ENCODE measurements around the gene ETFA. TPM values are rescaled to one million over a fixed set of nuclear protein-coding genes. Genes with fewer than 3 reads are reported as not detected.

ETFA gene
- polyA plus RNA-seq (2013, experiment 1 of 2), result 124 TPM
- 120 TPM for polyA plus RNA-seq (2013, experiment 2 of 2)

GRCh38 chr15:76311100-76311953, at the start of gene ETFA:
Gene ETFA, minus strand, starts transcription at chr15:76311469. Its CDS starts 81 bp downstream, at chr15:76311388.
- H3K9me3 ChIP-seq (ENCODE audit: control insufficient read depth, low read length), result no peaks in the 10 kb centered on the region
- H3K4me1 ChIP-seq (ENCODE audit: control insufficient read depth, insufficient read depth, low read length, poor library complexity, severe bottlenecking), result peaks cover 20% of the 10 kb centered on the region
- WGBS, 2 experiments (ENCODE audit: insufficient coverage in 2 of 2), result 0 to 4% methylated on average over 57 to 58 of the region's 60 CpGs
- no peaks in the 10 kb centered on the region for H3K36me3 ChIP-seq (ENCODE audit: control insufficient read depth, insufficient read depth, low read length)
- H3K4me3 ChIP-seq (ENCODE audit: extremely low read depth, insufficient read depth, low read length, poor library complexity, severe bottlenecking), result peak within 1 kb of the TSS; percentile 84
- H3K27ac ChIP-seq (ENCODE audit: low read depth, low read length, severe bottlenecking), result peak within 1 kb of the TSS; percentile 84

GRCh38 chr15:76360416-76360815, 49.1 kb upstream of the ETFA start:
- no peaks in the 10 kb centered on the region for H3K36me3 ChIP-seq (ENCODE audit: control insufficient read depth, insufficient read depth, low read length)
- WGBS, 2 experiments (ENCODE audit: insufficient coverage in 2 of 2), result 95% methylated on average over 2 to 3 of the region's 3 CpGs

GRCh38 chr15:76359152-76359551, 47.9 kb upstream of the ETFA start:
- Histone ChIP-seq H3K4me3 (ENCODE audit: extremely low read depth, insufficient read depth, low read length, poor library complexity, severe bottlenecking) (no peak overlapping the region), H3K36me3 (ENCODE audit: control insufficient read depth, insufficient read depth, low read length) (no peaks in the 10 kb centered on the region), H3K27ac (ENCODE audit: low read depth, low read length, severe bottlenecking) (no peak overlapping the region), H3K9me3 (ENCODE audit: control insufficient read depth, low read length) (no peaks in the 10 kb centered on the region), H3K4me1 (ENCODE audit: control insufficient read depth, insufficient read depth, low read length, poor library complexity, severe bottlenecking) (no peaks in the 10 kb centered on the region)
- WGBS, 2 experiments (ENCODE audit: insufficient coverage in 2 of 2), result 83 to 89% methylated on average over 3 of the region's 3 CpGs

More at GRCh38 chr15:76360416-76360815, 49.1 kb upstream of the ETFA start:
- Histone ChIP-seq H3K27ac (ENCODE audit: low read depth, low read length, severe bottlenecking) (no peak overlapping the region), H3K4me3 (ENCODE audit: extremely low read depth, insufficient read depth, low read length, poor library complexity, severe bottlenecking) (no peak overlapping the region), H3K4me1 (ENCODE audit: control insufficient read depth, insufficient read depth, low read length, poor library complexity, severe bottlenecking) (no peaks in the 10 kb centered on the region), H3K9me3 (ENCODE audit: control insufficient read depth, low read length) (no peaks in the 10 kb centered on the region)

GRCh38 chr15:76358453-76358852, 47.2 kb upstream of the ETFA start:
- Histone ChIP-seq H3K4me3 (ENCODE audit: extremely low read depth, insufficient read depth, low read length, poor library complexity, severe bottlenecking) (no peak overlapping the region), H3K27ac (ENCODE audit: low read depth, low read length, severe bottlenecking) (no peak overlapping the region), H3K4me1 (ENCODE audit: control insufficient read depth, insufficient read depth, low read length, poor library complexity, severe bottlenecking) (no peaks in the 10 kb centered on the region), H3K9me3 (ENCODE audit: control insufficient read depth, low read length) (no peaks in the 10 kb centered on the region), H3K36me3 (ENCODE audit: control insufficient read depth, insufficient read depth, low read length) (no peaks in the 10 kb centered on the region)
- 80 to 81% methylated on average over 1 to 3 of the region's 3 CpGs for WGBS, 2 experiments (ENCODE audit: insufficient coverage in 2 of 2)

GRCh38 chr15:76354823-76355440, 43.7 kb upstream of the ETFA start:
- Histone ChIP-seq H3K27ac (ENCODE audit: low read depth, low read length, severe bottlenecking) (no peak overlapping the region), H3K36me3 (ENCODE audit: control insufficient read depth, insufficient read depth, low read length) (no peaks in the 10 kb centered on the region), H3K9me3 (ENCODE audit: control insufficient read depth, low read length) (no peaks in the 10 kb centered on the region), H3K4me3 (ENCODE audit: extremely low read depth, insufficient read depth, low read length, poor library complexity, severe bottlenecking) (no peak overlapping the region), H3K4me1 (ENCODE audit: control insufficient read depth, insufficient read depth, low read length, poor library complexity, severe bottlenecking) (no peaks in the 10 kb centered on the region)
- 100% methylated on average over 2 of the region's 3 CpGs; no CpG with 5 or more reads in 1 of the 2 experiments for WGBS, 2 experiments (ENCODE audit: insufficient coverage in 2 of 2)

- Histone ChIP-seq H3K4me1 (ENCODE audit: control insufficient read depth, insufficient read depth, low read length, poor library complexity, severe bottlenecking) (no peaks in the 10 kb centered on the region), H3K9me3 (ENCODE audit: control insufficient read depth, low read length) (no peaks in the 10 kb centered on the region), H3K27ac (ENCODE audit: low read depth, low read length, severe bottlenecking) (no peak overlapping the region), H3K4me3 (ENCODE audit: extremely low read depth, insufficient read depth, low read length, poor library complexity, severe bottlenecking) (no peak overlapping the region), H3K36me3 (ENCODE audit: control insufficient read depth, insufficient read depth, low read length) (no peaks in the 10 kb centered on the region)
- 91 to 95% methylated on average over 6 to 9 of the region's 10 CpGs for WGBS, 2 experiments (ENCODE audit: insufficient coverage in 2 of 2)
Measured at GRCh38 chr15:76353903-76354302, 42.6 kb upstream of the ETFA start.

GRCh38 chr15:76353023-76353577, 41.8 kb upstream of the ETFA start:
- H3K27ac ChIP-seq (ENCODE audit: low read depth, low read length, severe bottlenecking), result no peak overlapping the region
- H3K4me1 ChIP-seq (ENCODE audit: control insufficient read depth, insufficient read depth, low read length, poor library complexity, severe bottlenecking), result no peaks in the 10 kb centered on the region
- no CpG with 5 or more reads among the region's 1 CpG for WGBS, 2 experiments (ENCODE audit: insufficient coverage in 2 of 2)

GRCh38 chr15:76349301-76350070, 38.2 kb upstream of the ETFA start:
- Histone ChIP-seq H3K9me3 (ENCODE audit: control insufficient read depth, low read length) (no peaks in the 10 kb centered on the region), H3K4me1 (ENCODE audit: control insufficient read depth, insufficient read depth, low read length, poor library complexity, severe bottlenecking) (no peaks in the 10 kb centered on the region), H3K36me3 (ENCODE audit: control insufficient read depth, insufficient read depth, low read length) (no peaks in the 10 kb centered on the region), H3K27ac (ENCODE audit: low read depth, low read length, severe bottlenecking) (no peak overlapping the region), H3K4me3 (ENCODE audit: extremely low read depth, insufficient read depth, low read length, poor library complexity, severe bottlenecking) (no peak overlapping the region)
- WGBS, 2 experiments (ENCODE audit: insufficient coverage in 2 of 2), result no CpG with 5 or more reads among the region's 1 CpG

More at GRCh38 chr15:76353023-76353577, 41.8 kb upstream of the ETFA start:
- no peaks in the 10 kb centered on the region for H3K36me3 ChIP-seq (ENCODE audit: control insufficient read depth, insufficient read depth, low read length)
- no peaks in the 10 kb centered on the region for H3K9me3 ChIP-seq (ENCODE audit: control insufficient read depth, low read length)
- H3K4me3 ChIP-seq (ENCODE audit: extremely low read depth, insufficient read depth, low read length, poor library complexity, severe bottlenecking), result no peak overlapping the region

GRCh38 chr15:76347482-76348055, 36.3 kb upstream of the ETFA start:
- WGBS, 2 experiments (ENCODE audit: insufficient coverage in 2 of 2), result 1 to 4% methylated on average over 6 to 7 of the region's 13 CpGs
- H3K27ac ChIP-seq (ENCODE audit: low read depth, low read length, severe bottlenecking), result no peak overlapping the region
- no peaks in the 10 kb centered on the region for H3K9me3 ChIP-seq (ENCODE audit: control insufficient read depth, low read length)
- H3K4me1 ChIP-seq (ENCODE audit: control insufficient read depth, insufficient read depth, low read length, poor library complexity, severe bottlenecking), result no peaks in the 10 kb centered on the region
- no peaks in the 10 kb centered on the region for H3K36me3 ChIP-seq (ENCODE audit: control insufficient read depth, insufficient read depth, low read length)
- peak overlapping the region; percentile 27 for H3K4me3 ChIP-seq (ENCODE audit: extremely low read depth, insufficient read depth, low read length, poor library complexity, severe bottlenecking)
